Neural progenitor cell (in vitro differentiated cells): ENCODE measurements around the gene LMO4. TPM values are rescaled to one million over a fixed set of nuclear protein-coding genes. Genes with fewer than 3 reads are reported as not detected.

Experiments
- DNase-seq: peaks from one replicate; pipeline ENCODE4 v3.0.0-alpha.2; 2016; ENCODE audit warnings: low spot score
- H2AFZ ChIP-seq: fragments of 200-600 bp; sonication (generic); replicated peaks from 2 replicates; pipeline ENCODE4 v1.6.1; 2016; ENCODE audit warnings: antibody characterized with exemption
- H3F3A ChIP-seq: fragments of 200-600 bp; sonication (generic); 2 replicates; pipeline ENCODE4 v1.6.1; 2016; ENCODE audit warnings: antibody characterized with exemption, low read depth
- H3K27ac ChIP-seq: fragments of 200-600 bp; sonication (generic); 2 replicates; pipeline ENCODE4 v1.5.1; 2016; ENCODE audit warnings: mild to moderate bottlenecking
- H3K27me3 ChIP-seq: fragments of 200-600 bp; sonication (generic); 2 replicates; pipeline ENCODE4 v1.6.1; 2016; ENCODE audit warnings: mild to moderate bottlenecking, moderate library complexity
- H3K36me3 ChIP-seq: fragments of 200-600 bp; sonication (generic); 2 replicates; pipeline ENCODE4 v1.5.1; 2016
- H3K4me1 ChIP-seq: fragments of 200-600 bp; sonication (generic); 2 replicates; pipeline ENCODE4 v1.6.1; 2016; ENCODE audit warnings: mixed run types
- H3K4me2 ChIP-seq: fragments of 200-600 bp; sonication (generic); 2 replicates; pipeline ENCODE4 v1.6.1; 2016
- H3K4me3 ChIP-seq: fragments of 200-600 bp; sonication (generic); 2 replicates; pipeline ENCODE4 v1.5.1; 2016
- H3K79me2 ChIP-seq: fragments of 200-600 bp; sonication (generic); 2 replicates; pipeline ENCODE4 v1.6.1; 2016; ENCODE audit warnings: low read depth
- H3K9ac ChIP-seq: fragments of 200-600 bp; sonication (generic); 2 replicates; pipeline ENCODE4 v1.6.1; 2016
- H3K9me3 ChIP-seq: fragments of 200-600 bp; sonication (generic); 2 replicates; pipeline ENCODE4 v1.5.1; 2016; ENCODE audit warnings: low read depth
- H4K20me1 ChIP-seq: fragments of 200-600 bp; sonication (generic); 2 replicates; pipeline ENCODE4 v1.6.1; 2016; ENCODE audit warnings: low read depth
- H3K27ac Mint-ChIP-seq: 3 replicates; pipeline ENCODE4 v1.8.0; 2021; ENCODE audit warnings: mixed read lengths
- H3K27me3 Mint-ChIP-seq: 2 replicates; pipeline ENCODE4 v1.8.0; 2022; ENCODE audit warnings: low read depth, mild to moderate bottlenecking, inconsistent platforms, moderate library complexity, mixed read lengths; ENCODE audit not compliant: insufficient read depth
- H3K36me3 Mint-ChIP-seq: 3 replicates; pipeline ENCODE4 v1.8.0; 2021; ENCODE audit warnings: mixed read lengths
- H3K4me1 Mint-ChIP-seq: 3 replicates; pipeline ENCODE4 v1.8.0; 2021; ENCODE audit warnings: mixed read lengths
- H3K4me3 Mint-ChIP-seq: 3 replicates; pipeline ENCODE4 v1.8.0; 2021; ENCODE audit warnings: mild to moderate bottlenecking, moderate library complexity, mixed read lengths
- H3K9me3 Mint-ChIP-seq: 3 replicates; pipeline ENCODE4 v1.8.0; 2020; ENCODE audit warnings: mixed read lengths
- EZH2 ChIP-seq: fragments of 200-600 bp; sonication (generic); IDR thresholded peaks from 2 replicates; pipeline ENCODE4 v1.6.1; 2017; ENCODE audit warnings: antibody characterized with exemption, mild to moderate bottlenecking, moderate library complexity
- EZH2phosphoT487 ChIP-seq: fragments of 200-600 bp; sonication (generic); IDR thresholded peaks from 2 replicates; pipeline ENCODE4 v1.6.1; 2017; ENCODE audit warnings: antibody characterized with exemption
- total RNA-seq: library from RNA; depleted of rRNA; stranded (reverse); fragments of >200 nt; gene quantifications from 2 replicates; pipeline ENCODE4 v1.2.3, GENCODE V29; 2015; ENCODE audit warnings: low replicate concordance
- TF ChIP-seq, protein P1 (sequence below): fragments of 200-600 bp; sonication (generic); IDR thresholded peaks from 2 replicates; pipeline ENCODE4 v1.5.1; 2017; ENCODE audit warnings: antibody characterized with exemption, mild to moderate bottlenecking

The LMO4 gene
- total RNA-seq, 1 donor from 2014 or later: 112 TPM

DNA sequence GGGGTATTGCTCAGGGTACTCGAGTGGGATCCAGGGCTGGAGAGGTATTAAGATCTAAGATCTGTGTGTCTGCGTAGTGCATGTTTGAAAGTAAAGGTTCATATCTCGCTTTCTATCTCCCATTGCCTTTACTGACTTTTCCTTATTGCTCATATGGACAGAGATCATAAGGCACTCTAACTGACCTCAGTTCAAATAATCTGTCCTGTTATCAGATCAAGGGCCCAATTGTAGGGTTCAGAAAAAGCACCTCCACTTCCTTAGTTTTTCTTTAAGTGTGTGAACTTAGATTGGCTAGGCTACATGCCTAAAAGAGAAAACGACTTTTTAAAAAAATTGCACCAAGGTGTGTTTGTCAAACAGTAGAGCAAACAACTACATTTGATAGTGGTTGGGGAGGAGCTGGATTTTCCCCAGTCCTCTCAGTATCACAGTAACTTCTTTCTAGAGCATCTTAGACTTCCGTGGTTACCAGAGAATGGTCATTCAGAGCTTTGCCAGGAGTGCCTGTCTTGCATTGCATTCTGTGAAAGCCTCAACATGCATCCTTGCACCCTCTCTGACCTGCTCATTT, 57.6 kb downstream of the LMO4 start:
- no peaks in the 10 kb centered on the region for H3K36me3 ChIP-seq
- H3K4me1 ChIP-seq: no peaks in the 10 kb centered on the region
- no peaks in the 10 kb centered on the region for H4K20me1 ChIP-seq
- H3F3A ChIP-seq: no peaks in the 10 kb centered on the region
- H3K27ac Mint-ChIP-seq: no peak overlapping the region
- H3K79me2 ChIP-seq: no peaks in the 10 kb centered on the region
- no peaks in the 10 kb centered on the region for H3K9me3 Mint-ChIP-seq
- TF ChIP-seq, protein P1, sequence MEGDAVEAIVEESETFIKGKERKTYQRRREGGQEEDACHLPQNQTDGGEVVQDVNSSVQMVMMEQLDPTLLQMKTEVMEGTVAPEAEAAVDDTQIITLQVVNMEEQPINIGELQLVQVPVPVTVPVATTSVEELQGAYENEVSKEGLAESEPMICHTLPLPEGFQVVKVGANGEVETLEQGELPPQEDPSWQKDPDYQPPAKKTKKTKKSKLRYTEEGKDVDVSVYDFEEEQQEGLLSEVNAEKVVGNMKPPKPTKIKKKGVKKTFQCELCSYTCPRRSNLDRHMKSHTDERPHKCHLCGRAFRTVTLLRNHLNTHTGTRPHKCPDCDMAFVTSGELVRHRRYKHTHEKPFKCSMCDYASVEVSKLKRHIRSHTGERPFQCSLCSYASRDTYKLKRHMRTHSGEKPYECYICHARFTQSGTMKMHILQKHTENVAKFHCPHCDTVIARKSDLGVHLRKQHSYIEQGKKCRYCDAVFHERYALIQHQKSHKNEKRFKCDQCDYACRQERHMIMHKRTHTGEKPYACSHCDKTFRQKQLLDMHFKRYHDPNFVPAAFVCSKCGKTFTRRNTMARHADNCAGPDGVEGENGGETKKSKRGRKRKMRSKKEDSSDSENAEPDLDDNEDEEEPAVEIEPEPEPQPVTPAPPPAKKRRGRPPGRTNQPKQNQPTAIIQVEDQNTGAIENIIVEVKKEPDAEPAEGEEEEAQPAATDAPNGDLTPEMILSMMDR: no peak
- no peak for TF ChIP-seq EZH2
- H3K27me3 Mint-ChIP-seq: peaks cover 2% of the 10 kb centered on the region
- H3K4me1 Mint-ChIP-seq: no peaks in the 10 kb centered on the region
- no peak for DNase-seq
- H3K4me3 ChIP-seq: no peak overlapping the region
- no peaks in the 10 kb centered on the region for H3K27me3 ChIP-seq
- H3K9me3 ChIP-seq: peaks cover 5% of the 10 kb centered on the region
- H3K9ac ChIP-seq: no peak overlapping the region
- H3K27ac ChIP-seq: no peak overlapping the region
- no peak overlapping the region for H3K4me2 ChIP-seq
- no peak overlapping the region for H2AFZ ChIP-seq
- H3K4me3 Mint-ChIP-seq: no peak overlapping the region
- no peaks in the 10 kb centered on the region for H3K36me3 Mint-ChIP-seq

DNA sequence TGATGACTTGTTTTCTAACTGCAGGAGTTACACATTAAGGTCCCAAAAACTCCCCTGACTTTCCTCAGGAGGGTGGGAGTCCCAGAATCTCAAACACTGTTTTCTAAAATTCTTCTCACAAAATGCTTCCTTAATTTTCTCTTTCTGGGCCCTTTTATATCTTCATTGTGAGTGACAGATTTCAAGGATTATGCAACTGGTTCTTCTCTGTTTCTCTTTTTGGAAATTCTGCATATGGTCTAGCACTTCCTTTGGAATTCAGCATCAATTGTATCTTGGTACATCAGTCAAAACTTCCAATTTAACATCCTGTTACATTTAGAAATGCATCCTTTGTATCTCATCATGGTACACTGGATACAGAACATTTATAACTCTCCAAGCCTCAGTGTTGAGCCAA, 59.7 kb downstream of the LMO4 start:
- Mint-ChIP-seq H3K4me3 (no peak overlapping the region), H3K27ac (no peak overlapping the region), H3K9me3 (no peaks in the 10 kb centered on the region), H3K36me3 (no peaks in the 10 kb centered on the region), H3K27me3 (peaks cover 2% of the 10 kb centered on the region), H3K4me1 (no peaks in the 10 kb centered on the region)
- no peaks in the 10 kb centered on the region for H3K27me3 ChIP-seq
- H3K9me3 ChIP-seq: peaks cover 5% of the 10 kb centered on the region
- no peak overlapping the region for H3K4me2 ChIP-seq
- TF ChIP-seq EZH2 (no peak), EZH2phosphoT487 (no peak)
- TF ChIP-seq, protein P1: no peak
- H3F3A ChIP-seq: no peaks in the 10 kb centered on the region
- DNase-seq: no peak
- no peaks in the 10 kb centered on the region for H4K20me1 ChIP-seq
- no peak overlapping the region for H3K4me3 ChIP-seq
- H3K36me3 ChIP-seq: no peaks in the 10 kb centered on the region
- H3K27ac ChIP-seq: no peak overlapping the region
- H3K4me1 ChIP-seq: no peaks in the 10 kb centered on the region
- H3K79me2 ChIP-seq: no peaks in the 10 kb centered on the region
- no peak overlapping the region for H2AFZ ChIP-seq
- H3K9ac ChIP-seq: no peak overlapping the region

DNA sequence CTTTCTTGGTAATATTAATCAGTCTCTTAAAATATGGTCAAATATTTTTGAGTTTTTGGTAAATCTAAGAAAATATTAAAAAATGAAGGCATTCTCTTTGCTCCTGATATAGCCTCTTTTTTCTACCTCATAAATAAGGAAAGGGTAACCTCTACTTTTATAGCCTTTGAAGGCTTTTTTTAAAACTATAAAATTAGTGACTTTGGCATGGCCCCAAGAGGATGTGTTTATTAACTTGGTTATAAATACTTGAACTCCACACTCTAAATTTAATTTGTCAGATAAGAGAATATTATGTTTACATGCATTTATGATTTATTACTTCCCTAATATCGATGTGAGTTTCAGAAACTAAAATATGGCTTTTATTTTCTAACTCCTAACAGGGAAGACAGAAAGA, 60.3 kb downstream of the LMO4 start:
- Histone ChIP-seq H3K4me3 (no peak overlapping the region), H3K36me3 (no peaks in the 10 kb centered on the region), H4K20me1 (no peaks in the 10 kb centered on the region), H3K4me1 (no peaks in the 10 kb centered on the region), H3K9ac (no peak overlapping the region), H3K27me3 (no peaks in the 10 kb centered on the region), H3K4me2 (no peak overlapping the region), H2AFZ (no peak overlapping the region), H3K79me2 (no peaks in the 10 kb centered on the region), H3K27ac (no peak overlapping the region), H3F3A (no peaks in the 10 kb centered on the region), H3K9me3 (peaks cover 5% of the 10 kb centered on the region)
- H3K36me3 Mint-ChIP-seq: no peaks in the 10 kb centered on the region
- H3K9me3 Mint-ChIP-seq: no peaks in the 10 kb centered on the region
- H3K4me3 Mint-ChIP-seq: no peak overlapping the region
- no peaks in the 10 kb centered on the region for H3K4me1 Mint-ChIP-seq
- no peak overlapping the region for H3K27ac Mint-ChIP-seq
- DNase-seq: no peak
- H3K27me3 Mint-ChIP-seq: peaks cover 2% of the 10 kb centered on the region
- TF ChIP-seq EZH2phosphoT487 (no peak), EZH2 (no peak)
- TF ChIP-seq, protein P1: no peak
